Subcutaneous adipose tissue (tissue), 4 donors: Measurements from ENCODE around the gene CASQ2. TPM values are rescaled to one million over a fixed set of nuclear protein-coding genes. Genes with fewer than 3 reads are reported as not detected.

ENCODE experiments used
- CTCF ChIP-seq: fragments of 450-650 bp; IDR thresholded peaks from one replicate; pipeline ENCODE4 v1.5.1; 2016; ENCODE audit warnings: low read depth, mild to moderate bottlenecking, control low read depth, antibody characterized with exemption, moderate library complexity
- total RNA-seq, 4 donors: library from RNA; depleted of rRNA; stranded (reverse); fragments of >200 nt; gene quantifications; one replicate each; pipeline ENCODE4 v1.1.0, GENCODE V29; 2016

CASQ2 gene
- total RNA-seq, 4 donors from 2014 or later, result 2.4 to 22.2 (median 5.4) TPM

- TF ChIP-seq CTCF, result no peak
Measured at GRCh38 chr1:115654125-115654524, 114.4 kb downstream of the CASQ2 start.

DNA sequence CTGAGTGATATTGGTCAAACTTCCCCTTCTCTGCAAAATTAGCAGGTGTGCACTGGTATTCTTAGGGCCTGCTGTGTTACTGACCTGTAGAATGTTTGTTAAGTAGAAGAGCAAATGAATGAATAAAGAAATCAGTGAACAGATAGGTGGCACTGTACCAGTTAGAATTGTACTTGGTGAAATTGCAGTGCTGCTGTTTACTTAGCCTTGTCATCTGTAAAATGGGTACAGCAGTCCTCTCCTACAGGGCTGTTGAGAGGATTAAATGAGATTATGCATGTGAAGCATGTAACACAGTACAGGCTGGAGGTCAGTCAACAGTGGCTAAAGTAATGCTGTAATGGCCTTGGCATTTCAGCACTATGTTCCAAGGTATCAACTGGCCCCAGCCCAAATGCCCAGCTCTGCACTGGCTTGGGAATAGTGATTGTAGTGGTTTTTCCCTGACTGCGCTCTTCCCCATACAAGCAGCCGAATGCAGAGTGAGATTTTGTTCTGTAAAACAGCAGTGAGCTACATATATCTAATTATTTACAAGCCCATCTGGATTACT lies 116.2 kb downstream of the CASQ2 start:
- no peak for TF ChIP-seq CTCF

DNA sequence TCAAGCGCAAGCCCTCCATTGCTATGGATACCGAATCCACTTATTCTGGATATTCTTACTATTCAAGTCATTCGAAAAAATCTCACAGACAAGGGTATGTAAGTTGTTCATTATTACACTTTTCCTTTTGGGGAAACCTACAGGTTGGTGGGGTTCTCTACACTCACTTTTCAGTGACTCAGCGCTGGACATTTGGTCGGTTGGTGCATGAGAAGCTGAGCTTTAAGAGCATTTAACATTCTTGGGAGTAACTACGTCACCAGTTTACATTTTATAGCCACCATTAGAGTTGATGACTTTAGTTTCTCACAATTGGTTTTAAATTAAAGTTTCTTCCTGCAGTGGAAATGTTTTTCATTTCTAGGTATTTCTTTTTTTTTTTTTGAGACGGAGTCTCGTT lies 117.1 kb downstream of the CASQ2 start:
- no peak for TF ChIP-seq CTCF

DNA sequence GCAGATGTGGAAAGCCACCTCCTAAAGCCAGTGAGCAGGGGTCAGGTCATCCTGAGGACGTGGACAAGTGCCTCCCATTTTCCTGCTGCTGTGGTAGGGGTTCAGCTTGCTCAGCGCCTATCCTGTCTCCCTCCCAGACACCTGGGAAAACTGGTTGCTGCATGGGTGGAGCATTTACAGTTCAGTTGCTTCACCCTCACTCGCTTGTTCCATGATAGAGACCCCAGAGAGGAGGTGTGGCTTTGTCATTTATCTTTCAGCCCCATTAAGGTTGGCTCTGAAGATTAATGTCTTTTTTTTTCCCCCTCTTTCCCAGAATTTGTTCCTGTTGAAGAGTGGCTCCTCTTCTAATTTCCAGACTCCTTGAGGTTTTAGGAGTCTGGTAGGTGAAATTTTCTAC lies 117.6 kb downstream of the CASQ2 start:
- no peak for TF ChIP-seq CTCF

Other genes starting within 250 kb of the CASQ2 start
- 1 to 10 TPM; 4.1 to 7.2 (median 5.9) TPM for gene VANGL1, start 126.7 kb downstream of the CASQ2 start, total RNA-seq
- not detected for gene NHLH2, start 72.4 kb upstream of the CASQ2 start, total RNA-seq
- 10 to 100 TPM in 2 of 4 donors, 1 to 10 TPM in 2; 6.6 to 24.5 (median 13.1) TPM for gene SLC22A15, start 207.8 kb upstream of the CASQ2 start, total RNA-seq